Measurements from ENCODE around the gene REEP3.

GRCh38 chr10:63582690-63583089 lies 61.5 kb downstream of the REEP3 start:
- TF ChIP-seq GATA2 (IDR thresholded peaks at IDR 0.05; ENCODE audit: low read depth, low read length): no peak
- TF ChIP-seq GATA3 (IDR thresholded peaks at IDR 0.05; ENCODE audit: low read depth, low read length): no peak

All from SH-SY5Y (cell line).